ENCODE results near the gene SGTA.

DNA sequence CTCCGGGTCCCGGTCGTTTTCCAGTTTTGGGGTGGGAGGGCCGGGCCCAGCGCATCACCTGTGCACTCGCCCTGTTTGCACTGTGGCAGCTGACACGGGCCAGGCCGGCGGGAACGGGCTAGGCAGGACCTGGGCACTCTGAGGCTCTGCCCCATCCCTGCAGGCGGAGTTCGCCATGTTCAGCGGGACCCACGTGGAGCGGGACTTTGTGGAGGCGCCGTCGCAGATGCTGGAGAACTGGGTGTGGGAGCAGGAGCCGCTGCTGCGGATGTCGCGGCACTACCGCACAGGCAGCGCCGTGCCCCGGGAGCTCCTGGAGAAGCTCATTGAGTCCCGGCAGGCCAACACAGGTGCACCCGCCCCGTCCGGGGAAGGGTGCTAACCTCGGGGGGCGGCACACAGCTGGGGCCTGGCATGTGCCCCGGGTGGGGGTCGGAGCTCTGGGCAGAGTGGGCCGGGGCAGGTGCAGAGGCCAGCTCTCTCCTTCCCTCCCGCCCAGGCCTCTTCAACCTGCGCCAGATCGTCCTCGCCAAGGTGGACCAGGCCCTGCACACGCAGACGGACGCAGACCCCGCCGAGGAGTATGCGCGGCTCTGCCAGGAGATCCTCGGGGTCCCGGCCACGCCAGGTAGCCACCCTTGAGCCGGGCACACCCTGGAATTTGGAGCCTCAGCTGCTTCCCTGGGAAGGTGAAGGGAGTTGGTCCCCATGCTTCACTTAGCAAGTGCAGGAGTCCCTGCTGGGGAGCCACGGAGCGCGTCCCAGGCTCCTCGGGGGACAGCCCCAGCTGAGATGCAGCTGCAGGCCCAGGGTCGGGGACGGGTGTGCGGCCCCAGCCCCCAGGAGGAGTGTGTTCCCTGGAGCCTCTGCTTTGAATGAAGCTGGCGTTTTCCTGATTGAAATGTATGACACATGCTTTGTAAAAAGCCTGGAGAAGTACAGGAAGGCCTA lies 27.3 kb upstream of the SGTA start:
- TF ChIP-seq, protein P1, sequence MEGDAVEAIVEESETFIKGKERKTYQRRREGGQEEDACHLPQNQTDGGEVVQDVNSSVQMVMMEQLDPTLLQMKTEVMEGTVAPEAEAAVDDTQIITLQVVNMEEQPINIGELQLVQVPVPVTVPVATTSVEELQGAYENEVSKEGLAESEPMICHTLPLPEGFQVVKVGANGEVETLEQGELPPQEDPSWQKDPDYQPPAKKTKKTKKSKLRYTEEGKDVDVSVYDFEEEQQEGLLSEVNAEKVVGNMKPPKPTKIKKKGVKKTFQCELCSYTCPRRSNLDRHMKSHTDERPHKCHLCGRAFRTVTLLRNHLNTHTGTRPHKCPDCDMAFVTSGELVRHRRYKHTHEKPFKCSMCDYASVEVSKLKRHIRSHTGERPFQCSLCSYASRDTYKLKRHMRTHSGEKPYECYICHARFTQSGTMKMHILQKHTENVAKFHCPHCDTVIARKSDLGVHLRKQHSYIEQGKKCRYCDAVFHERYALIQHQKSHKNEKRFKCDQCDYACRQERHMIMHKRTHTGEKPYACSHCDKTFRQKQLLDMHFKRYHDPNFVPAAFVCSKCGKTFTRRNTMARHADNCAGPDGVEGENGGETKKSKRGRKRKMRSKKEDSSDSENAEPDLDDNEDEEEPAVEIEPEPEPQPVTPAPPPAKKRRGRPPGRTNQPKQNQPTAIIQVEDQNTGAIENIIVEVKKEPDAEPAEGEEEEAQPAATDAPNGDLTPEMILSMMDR (IDR thresholded peaks at IDR 0.05; ENCODE audit: control extremely low read depth in 1 of 3, insufficient read depth in 1 of 3, low read depth in 1 of 3, low read length in 3 of 3), result no peak
- TF ChIP-seq SUZ12 (IDR thresholded peaks at IDR 0.05; ENCODE audit: low read length), result no peak
- TF ChIP-seq GABPA (IDR thresholded peaks at IDR 0.05; ENCODE audit: borderline replicate concordance, insufficient read depth, low read length), result no peak
- no peak for TF ChIP-seq MAFK (IDR thresholded peaks at IDR 0.05; ENCODE audit: low read depth, low read length)
- no peak for TF ChIP-seq FOSL1 (IDR thresholded peaks at IDR 0.05; ENCODE audit: insufficient read depth, low read depth, low read length)
- TF ChIP-seq TEAD4 (IDR thresholded peaks at IDR 0.05; ENCODE audit: low read depth, low read length), result no peak
- no peak for TF ChIP-seq HDAC2 (IDR thresholded peaks at IDR 0.05; ENCODE audit: borderline replicate concordance in 1 of 2, low read depth in 2 of 2, low read length in 2 of 2)

All from H1 (cell line).